Measurements from ENCODE around the gene TOX3. TPM values are rescaled to one million over a fixed set of nuclear protein-coding genes. Genes with fewer than 3 reads are reported as not detected.

TOX3 gene
- total and polyA plus RNA-seq, 2 of the 8 experiments (the other 6 are each of a cell fraction or from before 2014, with no cell fraction given): 16.7 to 31.2 TPM

- Histone ChIP-seq H2BK12ac (ENCODE audit: low read depth, low read length) (no peak overlapping the region), H2BK20ac (ENCODE audit: low read length) (no peak overlapping the region), H3K4ac (replicated peaks; ENCODE audit: insufficient read length, low read depth, low read length) (no peak overlapping the region), H2BK5ac (ENCODE audit: low read depth, low read length) (no peak overlapping the region), H3K9ac (replicated peaks in 1 of 4; ENCODE audit: extremely low read depth in 1 of 4, low read depth in 3 of 4, low read length in 3 of 4) (no peak overlapping the region), H4K5ac (ENCODE audit: insufficient read length, low read depth, low read length) (no peak overlapping the region), H3K79me1 (ENCODE audit: low read depth, low read length) (no peaks in the 10 kb centered on the region), H3K18ac (ENCODE audit: extremely low read depth, low read length) (no peak overlapping the region), H3K56ac (replicated peaks; ENCODE audit: insufficient read length, low read depth, low read length) (no peak overlapping the region), H3K4me3 (ENCODE audit: extremely low read depth in 1 of 4, insufficient read depth in 2 of 4, low read depth in 3 of 4, low read length in 4 of 4) (no peak overlapping the region), H3K79me2 (ENCODE audit: control insufficient read depth in 1 of 2, insufficient read depth in 2 of 2, low read length in 2 of 2) (no peaks in the 10 kb centered on the region), H2BK120ac (replicated peaks; ENCODE audit: low read depth, low read length) (no peak overlapping the region), H2BK15ac (ENCODE audit: low read length) (no peak overlapping the region), H3K27me3 (replicated peaks in 1 of 4; ENCODE audit: control insufficient read depth in 3 of 4, extremely low read depth in 1 of 4, insufficient read depth in 3 of 4, low read length in 3 of 4) (peaks cover 0 to 12% (median 3%) of the 10 kb centered on the region in 4 experiments; a peak in 3 of 7 replicates), H4K91ac (replicated peaks; ENCODE audit: insufficient read length, low read length) (no peak overlapping the region), H3K4me1 (replicated peaks in 1 of 4; ENCODE audit: control insufficient read depth in 3 of 4, insufficient read depth in 4 of 4, low read length in 3 of 4) (peaks cover 0 to 11% (median 1%) of the 10 kb centered on the region in 4 experiments; a peak in 3 of 7 replicates), H3K9me3 (ENCODE audit: insufficient read depth in 2 of 2, low read depth in 1 of 2, low read length in 1 of 2) (0 out of 4 replicates have a peak, but pooled peaks cover 0 to 4% of the 10 kb centered on the region in 2 experiments), H3K4me2 (ENCODE audit: insufficient read depth in 1 of 2, low read depth in 2 of 2, low read length in 2 of 2) (no peak overlapping the region), H3K23ac (ENCODE audit: insufficient read length) (no peak overlapping the region), H2AFZ (ENCODE audit: low read length) (no peak overlapping the region), H3K36me3 (ENCODE audit: control insufficient read depth in 2 of 4, insufficient read depth in 4 of 4, low read length in 3 of 4) (no peaks in the 10 kb centered on the region), H4K20me1 (replicated peaks in 1 of 2; ENCODE audit: control insufficient read depth in 1 of 2, insufficient read depth in 2 of 2, low read length in 2 of 2) (peaks cover 0 to 3% of the 10 kb centered on the region in 2 experiments), H3K27ac (ENCODE audit: low read depth, low read length) (no peak overlapping the region), H3K14ac (ENCODE audit: insufficient read length) (no peak overlapping the region), H4K8ac (ENCODE audit: extremely low read depth, insufficient read depth, low read length) (no peak overlapping the region), H2AK5ac (ENCODE audit: low read depth, low read length) (no peak overlapping the region), H3K23me2 (ENCODE audit: low read depth, low read length) (no peaks in the 10 kb centered on the region)
- DNase-seq (ENCODE audit: low read depth in 1 of 2, low spot score in 2 of 2) (no peak), FAIRE-seq (no peak)
- CTCF ChIA-PET (ENCODE audit: partially characterized antibody): interaction anchor here (0.8 to 1.5 kb wide), 4 partner anchors 25 to 377 kb away, joined by 3 to 5 read pairs (median 4); no protein-coding TSS in a partner anchor
- POLR2A ChIA-PET (ENCODE audit: partially characterized antibody): no interaction called here
- TF ChIP-seq RAD21 (IDR thresholded peaks at IDR 0.05 in 1 of 2, conservative IDR thresholded peaks at IDR 0.05 in 1 of 2; ENCODE audit: low read depth in 2 of 2, low read length in 2 of 2) (peak; percentile 48 to 62; a peak in 3 of 4 replicates), RNF2 (IDR thresholded peaks at IDR 0.05; ENCODE audit: borderline replicate concordance, low read depth, low read length, missing control alignments, poor library complexity, severe bottlenecking) (no peak), CTCF (IDR thresholded peaks at IDR 0.05; ENCODE audit: control extremely low read depth in 1 of 3, insufficient read depth in 1 of 3, low read depth in 1 of 3, low read length in 3 of 3) (peak in 2 of 3 experiments; percentile 46 to 69; a peak in 3 of 4 replicates)
- 78% methylated on average over 2 of the region's 2 CpGs; no CpG with 5 or more reads in 1 of the 2 experiments for WGBS, 2 experiments (ENCODE audit: extremely low coverage in 1 of 2, insufficient coverage in 1 of 2, insufficient read length in 1 of 2, insufficient replicate concordance in 2 of 2, low coverage in 1 of 2, low lambda C conversion rate in 2 of 2, missing lambda C conversion rate in 1 of 2)
These were observed 6.4 kb upstream of the TOX3 start for GRCh38 chr16:52553322-52553721.

Measured in H1 (cell line).